ENCODE data around the gene ADAM11. TPM values are rescaled to one million over a fixed set of nuclear protein-coding genes. Genes with fewer than 3 reads are reported as not detected.

The ADAM11 gene
- total RNA-seq, 4 donors from 2014 or later, result 0.67 to 1.4 TPM; not detected in 2

- TF ChIP-seq, protein P1, sequence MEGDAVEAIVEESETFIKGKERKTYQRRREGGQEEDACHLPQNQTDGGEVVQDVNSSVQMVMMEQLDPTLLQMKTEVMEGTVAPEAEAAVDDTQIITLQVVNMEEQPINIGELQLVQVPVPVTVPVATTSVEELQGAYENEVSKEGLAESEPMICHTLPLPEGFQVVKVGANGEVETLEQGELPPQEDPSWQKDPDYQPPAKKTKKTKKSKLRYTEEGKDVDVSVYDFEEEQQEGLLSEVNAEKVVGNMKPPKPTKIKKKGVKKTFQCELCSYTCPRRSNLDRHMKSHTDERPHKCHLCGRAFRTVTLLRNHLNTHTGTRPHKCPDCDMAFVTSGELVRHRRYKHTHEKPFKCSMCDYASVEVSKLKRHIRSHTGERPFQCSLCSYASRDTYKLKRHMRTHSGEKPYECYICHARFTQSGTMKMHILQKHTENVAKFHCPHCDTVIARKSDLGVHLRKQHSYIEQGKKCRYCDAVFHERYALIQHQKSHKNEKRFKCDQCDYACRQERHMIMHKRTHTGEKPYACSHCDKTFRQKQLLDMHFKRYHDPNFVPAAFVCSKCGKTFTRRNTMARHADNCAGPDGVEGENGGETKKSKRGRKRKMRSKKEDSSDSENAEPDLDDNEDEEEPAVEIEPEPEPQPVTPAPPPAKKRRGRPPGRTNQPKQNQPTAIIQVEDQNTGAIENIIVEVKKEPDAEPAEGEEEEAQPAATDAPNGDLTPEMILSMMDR (IDR thresholded peaks at IDR 0.05), result no peak
- no peak for TF ChIP-seq POLR2A (IDR thresholded peaks at IDR 0.05)
- no peaks in the 10 kb centered on the region for H3K9me3 ChIP-seq
- H3K4me1 ChIP-seq, result no peaks in the 10 kb centered on the region
- no peak overlapping the region for H3K4me3 ChIP-seq
- no peaks in the 10 kb centered on the region for H3K36me3 ChIP-seq
- no peaks in the 10 kb centered on the region for H3K27me3 ChIP-seq
- H3K27ac ChIP-seq, result no peak overlapping the region
- no peak for DNase-seq
Measured at GRCh38 chr17:44766409-44767038, 7.7 kb downstream of the ADAM11 start.

GRCh38 chr17:44767493-44767892, 8.7 kb downstream of the ADAM11 start:
- H3K4me1 ChIP-seq, result no peaks in the 10 kb centered on the region
- H3K36me3 ChIP-seq, result no peaks in the 10 kb centered on the region
- DNase-seq, result no peak
- H3K27ac ChIP-seq, result no peak overlapping the region
- no peaks in the 10 kb centered on the region for H3K27me3 ChIP-seq
- H3K4me3 ChIP-seq, result no peak overlapping the region
- TF ChIP-seq, protein P1 (IDR thresholded peaks at IDR 0.05), result no peak
- no peak for TF ChIP-seq POLR2A (IDR thresholded peaks at IDR 0.05)
- no peaks in the 10 kb centered on the region for H3K9me3 ChIP-seq

- Histone ChIP-seq H3K4me3 (no peak overlapping the region), H3K27me3 (no peaks in the 10 kb centered on the region), H3K36me3 (no peaks in the 10 kb centered on the region), H3K27ac (no peak overlapping the region), H3K9me3 (no peaks in the 10 kb centered on the region), H3K4me1 (no peaks in the 10 kb centered on the region)
- TF ChIP-seq, protein P1 (IDR thresholded peaks at IDR 0.05), result no peak
- TF ChIP-seq POLR2A (IDR thresholded peaks at IDR 0.05), result no peak
- no peak for DNase-seq
Measured at GRCh38 chr17:44768505-44769142, 9.8 kb downstream of the ADAM11 start.

DNA sequence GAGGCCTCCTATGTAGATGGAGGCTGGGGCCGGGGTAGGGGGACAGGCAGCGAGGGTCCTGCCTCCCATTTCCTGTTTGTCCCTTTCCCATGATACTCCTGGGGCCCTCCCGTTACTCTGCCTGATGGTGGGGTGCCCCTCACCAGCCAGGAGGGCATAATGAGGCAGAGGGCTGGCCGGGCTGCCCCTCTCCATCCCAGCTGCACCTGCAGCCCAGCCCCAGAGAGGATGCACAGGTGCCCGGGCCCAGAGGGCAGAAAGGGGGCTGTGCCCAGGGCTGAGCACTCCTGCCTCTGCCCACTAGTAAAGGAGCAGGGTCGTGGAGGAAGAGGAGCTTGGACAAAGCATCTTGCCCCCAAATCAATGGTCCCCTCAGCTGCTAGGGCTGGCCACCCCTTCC, 10.4 kb downstream of the ADAM11 start:
- DNase-seq, result no peak
- H3K4me3 ChIP-seq, result no peak overlapping the region
- H3K9me3 ChIP-seq, result no peaks in the 10 kb centered on the region
- no peaks in the 10 kb centered on the region for H3K4me1 ChIP-seq
- no peaks in the 10 kb centered on the region for H3K27me3 ChIP-seq
- TF ChIP-seq, protein P1 (IDR thresholded peaks at IDR 0.05), result no peak
- no peak for TF ChIP-seq POLR2A (IDR thresholded peaks at IDR 0.05)
- no peak overlapping the region for H3K27ac ChIP-seq
- no peaks in the 10 kb centered on the region for H3K36me3 ChIP-seq

DNA sequence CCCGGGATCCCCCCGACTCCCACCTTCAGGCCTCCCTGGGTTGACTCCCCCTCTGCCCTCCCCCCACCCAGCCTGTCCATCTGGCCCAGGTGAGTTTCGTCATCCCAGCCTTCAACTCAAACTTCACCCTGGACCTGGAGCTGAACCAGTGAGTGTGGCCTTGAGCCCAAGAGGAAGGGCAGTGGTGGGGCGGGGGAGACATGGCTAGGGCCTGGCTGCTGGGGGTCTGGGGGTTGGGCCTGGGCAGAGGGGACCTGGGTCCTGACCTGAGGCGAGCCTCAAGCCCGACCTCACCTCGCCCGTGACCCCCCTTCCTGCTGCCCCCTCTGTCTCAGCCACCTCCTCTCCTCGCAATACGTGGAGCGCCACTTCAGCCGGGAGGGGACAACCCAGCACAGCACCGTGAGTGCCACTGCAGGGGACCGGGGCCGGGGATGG, 10.9 kb downstream of the ADAM11 start:
- no peaks in the 10 kb centered on the region for H3K9me3 ChIP-seq
- H3K36me3 ChIP-seq, result no peaks in the 10 kb centered on the region
- no peak overlapping the region for H3K4me3 ChIP-seq
- DNase-seq, result no peak
- peaks cover 0 to 3% (median 0%) of the 10 kb centered on the region in 4 donors for H3K4me1 ChIP-seq
- H3K27me3 ChIP-seq, result no peaks in the 10 kb centered on the region
- TF ChIP-seq POLR2A (IDR thresholded peaks at IDR 0.05), result no peak
- TF ChIP-seq, protein P1 (IDR thresholded peaks at IDR 0.05), result no peak
- no peak overlapping the region for H3K27ac ChIP-seq

Data from Peyer's patch (tissue), 4 donors.